HG02623 (cell line): ENCODE results near the gene PCDHA5.

Experiments used
- ATAC-seq: cut with Tn5 transposase; IDR thresholded peaks from one replicate; pipeline ENCODE4 v1.9.1; 2021; ENCODE audit warnings: moderate library complexity; ENCODE audit not compliant: unreplicated experiment

The PCDHA5 gene

GRCh38 chr5:140857987-140858240, 36.5 kb downstream of the PCDHA5 start:
- no peak for ATAC-seq

- ATAC-seq = no peak
Measured at GRCh38 chr5:140862441-140863295, 41.3 kb downstream of the PCDHA5 start.

- no peak for ATAC-seq
Measured at GRCh38 chr5:140868721-140869554, 47.5 kb downstream of the PCDHA5 start, which contains the start of gene PCDHA11. PCDHA11 (plus strand) TSS chr5:140868957; CDS start chr5:140869104, 147 bp downstream.

- ATAC-seq = no peak
Measured at GRCh38 chr5:140869555-140869886, 48.1 kb downstream of the PCDHA5 start.

- no peak for ATAC-seq
Measured at GRCh38 chr5:140870221-140871201, 49.1 kb downstream of the PCDHA5 start.
